Upper lobe of left lung (tissue), 6 donors: Measurements from ENCODE around the gene COG5. TPM values are rescaled to one million over a fixed set of nuclear protein-coding genes. Genes with fewer than 3 reads are reported as not detected.
"Not testable (repeated sequence)": the region's sequence is repeated elsewhere in the genome, so short reads cannot be mapped to it uniquely, and the experiment has no call there.

Source experiments
- ATAC-seq, 2 donors: fragments of 200-7000 bp; cut with Tn5 transposase; one replicate each; pipeline ENCODE4 v1.9.1; 2022; ENCODE audit warnings: mild to moderate bottlenecking in 2 of 2, moderate library complexity in 2 of 2; ENCODE audit not compliant: low FRiP score in 2 of 2
- DNase-seq, 2 donors: peaks; one replicate each; pipeline ENCODE4 v3.0.0-alpha.2; 2019 to 2020
- H3K27ac ChIP-seq, 4 donors: fragments of 200-600 bp; sonication (generic); one replicate each; pipeline ENCODE4 v1.5.1; 2016 to 2019
- H3K27me3 ChIP-seq, 4 donors: fragments of 200-600 bp; sonication (generic); one replicate each; pipeline ENCODE4 v1.5.1; 2017 to 2019
- H3K36me3 ChIP-seq, 4 donors: fragments of 200-600 bp; sonication (generic); one replicate each; pipeline ENCODE4 v1.5.1; 2016 to 2019
- H3K4me1 ChIP-seq, 4 donors: fragments of 200-600 bp; sonication (generic); one replicate each; pipeline ENCODE4 v1.5.1; 2018 to 2019
- H3K4me3 ChIP-seq, 4 donors: fragments of 200-600 bp; sonication (generic); one replicate each; pipeline ENCODE4 v1.5.1; 2017 to 2019; ENCODE audit warnings: mild to moderate bottlenecking in 2 of 4, moderate library complexity in 1 of 4
- H3K9me3 ChIP-seq, 4 donors: fragments of 200-600 bp; sonication (generic); one replicate each; pipeline ENCODE4 v1.5.1; 2018 to 2019
- CTCF ChIP-seq, 6 experiments: fragments of 450-650 bp in 4 of 6; fragments of 200-600 bp in 2 of 6; sonication (generic) in 2 of 6; IDR thresholded peaks; one replicate each; pipeline ENCODE4 v1.5.1; 2016 to 2019; ENCODE audit warnings: antibody characterized with exemption in 6 of 6
- EP300 ChIP-seq, 4 donors: sonication (generic); formaldehyde crosslinking; IDR thresholded peaks; one replicate each; pipeline ENCODE4 v1.5.1; 2017; ENCODE audit warnings: antibody characterized with exemption in 4 of 4, control low read depth in 2 of 4
- POLR2A ChIP-seq, 4 donors: fragments of 450-650 bp; IDR thresholded peaks; one replicate each; pipeline ENCODE4 v1.5.1; 2016 to 2017; ENCODE audit warnings: antibody characterized with exemption in 4 of 4, mild to moderate bottlenecking in 2 of 4
- POLR2AphosphoS5 ChIP-seq, 2 donors: sonication (generic); formaldehyde crosslinking; IDR thresholded peaks; one replicate each; pipeline ENCODE4 v1.5.1; 2017; ENCODE audit warnings: antibody characterized with exemption in 2 of 2
- WGBS, 2 donors: methylation state at CpG; one replicate each; pipeline ENCODE4 v1.1.5; 2017 to 2018; 5-methylcytosine and 5-hydroxymethylcytosine counted together
- total RNA-seq, 6 donors: library from RNA; depleted of rRNA in 4 of 6; stranded (reverse); fragments of >200 nt in 4 of 6; gene quantifications; one replicate each; pipeline versions ENCODE4 v1.1.0 to v1.2.1, GENCODE V29; 2016 to 2021
- donor health status: DM: no; HTN: no; CAD: no; lungs with moderate emphysema.
- donor health status: DM: no; HTN: yes; CAD: no; lungs with severe emphysema.

COG5 gene
- total RNA-seq, 6 donors from 2014 or later: 31.6 to 88.0 (median 50.5) TPM

DNA sequence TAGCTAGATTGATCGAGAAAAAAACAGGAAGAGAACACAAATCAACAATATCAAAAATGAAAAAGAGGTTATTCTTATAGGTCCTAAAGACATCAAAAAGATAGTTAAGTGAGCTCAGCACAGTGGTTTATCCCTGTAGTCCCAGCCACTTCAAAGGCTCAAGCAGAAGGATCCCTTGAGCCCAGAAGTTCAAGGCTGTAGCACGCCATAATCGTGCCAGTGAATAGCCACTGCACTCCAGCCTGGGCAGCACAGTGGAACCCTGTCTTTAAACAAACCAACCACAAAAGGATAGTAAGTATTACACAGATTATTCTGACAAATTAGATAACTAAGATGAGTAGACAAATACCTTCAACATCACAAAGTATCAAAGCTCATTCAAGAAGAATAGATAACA is 311.8 kb downstream of the COG5 start:
- no peak overlapping the region for H3K4me3 ChIP-seq
- H3K4me1 ChIP-seq: no peaks in the 10 kb centered on the region
- ATAC-seq: no peak
- no peaks in the 10 kb centered on the region for H3K27me3 ChIP-seq
- TF ChIP-seq CTCF (IDR thresholded peaks at IDR 0.05): no peak
- no peak for TF ChIP-seq POLR2A (IDR thresholded peaks at IDR 0.05)
- TF ChIP-seq EP300 (IDR thresholded peaks at IDR 0.05): no peak
- TF ChIP-seq POLR2AphosphoS5 (IDR thresholded peaks at IDR 0.05): no peak
- H3K27ac ChIP-seq: no peak overlapping the region
- no peaks in the 10 kb centered on the region for H3K9me3 ChIP-seq
- H3K36me3 ChIP-seq: peaks cover 0 to 11% (median 0%) of the 10 kb centered on the region in 4 donors
- 81 to 91% methylated on average over 3 of the region's 3 CpGs for WGBS, 2 donors
- DNase-seq: no peak

- Histone ChIP-seq H3K27ac (no peak overlapping the region), H3K27me3 (no peaks in the 10 kb centered on the region), H3K36me3 (peaks cover 0 to 17% (median 2%) of the 10 kb centered on the region in 4 donors), H3K4me1 (no peaks in the 10 kb centered on the region), H3K9me3 (peaks cover 0 to 7% (median 0%) of the 10 kb centered on the region in 4 donors), H3K4me3 (no peak overlapping the region)
- TF ChIP-seq POLR2A (IDR thresholded peaks at IDR 0.05) (no peak), CTCF (IDR thresholded peaks at IDR 0.05) (no peak), POLR2AphosphoS5 (IDR thresholded peaks at IDR 0.05) (no peak), EP300 (IDR thresholded peaks at IDR 0.05) (no peak)
- ATAC-seq (no peak), DNase-seq (no peak)
- WGBS, 2 donors: 86 to 96% methylated on average over 5 of the region's 5 CpGs
Measured at GRCh38 chr7:107248551-107249316, 315.0 kb downstream of the COG5 start.

GRCh38 chr7:107246836-107247235 is 316.9 kb downstream of the COG5 start:
- DNase-seq, H3K4me3 ChIP-seq, H3K27ac ChIP-seq, H3K9me3 ChIP-seq, H3K27me3 ChIP-seq, ATAC-seq, H3K4me1 ChIP-seq: not testable (repeated sequence)
- peaks cover 0 to 17% (median 2%) of the 10 kb centered on the region in 4 donors for H3K36me3 ChIP-seq
- 95 to 97% methylated on average over 3 of the region's 3 CpGs for WGBS, 2 donors

DNA sequence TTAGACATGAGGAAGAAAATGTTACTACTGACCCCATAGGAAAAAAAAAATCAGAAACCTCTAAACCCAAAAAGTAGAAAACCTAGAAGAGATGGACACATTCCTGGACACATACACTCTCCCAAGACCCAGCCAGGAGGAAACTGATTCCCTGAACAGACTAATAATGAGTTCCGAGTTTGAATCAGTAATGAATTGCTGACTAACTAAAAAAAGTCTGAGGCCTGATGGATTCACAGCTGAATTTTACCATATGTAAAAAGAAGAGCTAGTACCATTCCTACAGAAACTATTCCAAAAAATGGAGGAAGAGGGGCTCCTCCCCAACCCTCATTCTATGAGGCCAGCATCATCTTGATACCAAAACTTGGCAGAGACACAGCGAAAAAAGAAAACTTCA is 319.1 kb downstream of the COG5 start:
- no peaks in the 10 kb centered on the region for H3K4me1 ChIP-seq
- no peaks in the 10 kb centered on the region for H3K27me3 ChIP-seq
- TF ChIP-seq EP300 (IDR thresholded peaks at IDR 0.05) (no peak), POLR2AphosphoS5 (IDR thresholded peaks at IDR 0.05) (no peak), POLR2A (IDR thresholded peaks at IDR 0.05) (no peak), CTCF (IDR thresholded peaks at IDR 0.05) (no peak)
- no peak for DNase-seq
- no peak for ATAC-seq
- no peak overlapping the region for H3K4me3 ChIP-seq
- H3K27ac ChIP-seq: no peak overlapping the region
- 100% methylated on average over 2 of the region's 2 CpGs for WGBS, 2 donors
- H3K9me3 ChIP-seq: peaks cover 0 to 7% (median 0%) of the 10 kb centered on the region in 4 donors
- peaks cover 0 to 17% (median 2%) of the 10 kb centered on the region in 4 donors for H3K36me3 ChIP-seq

DNA sequence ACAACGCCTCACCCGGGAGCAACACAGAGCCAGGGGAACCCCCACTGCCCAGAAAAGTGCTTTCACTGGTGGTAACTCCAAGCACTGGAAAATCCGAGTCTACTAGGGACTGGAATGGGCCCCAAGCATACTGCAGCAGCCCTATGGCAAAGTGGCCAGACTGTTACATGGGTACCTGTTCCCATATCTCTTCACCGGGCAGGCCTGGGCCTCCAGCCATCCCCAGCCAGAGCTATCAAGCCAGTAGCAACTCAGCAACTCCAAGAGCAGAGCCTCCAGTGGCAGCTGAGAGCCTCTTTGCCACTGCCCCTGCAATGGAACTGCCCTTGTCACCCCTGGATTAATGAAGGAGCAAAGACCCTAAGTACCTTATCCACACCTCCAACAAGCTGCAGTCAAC is 321.5 kb downstream of the COG5 start:
- ATAC-seq (no peak), DNase-seq (no peak)
- 88 to 94% methylated on average over 2 to 4 of the region's 4 CpGs for WGBS, 2 donors
- H3K4me3 ChIP-seq: no peak overlapping the region
- no peak overlapping the region for H3K27ac ChIP-seq
- no peaks in the 10 kb centered on the region for H3K27me3 ChIP-seq
- peaks cover 0 to 7% (median 0%) of the 10 kb centered on the region in 4 donors for H3K9me3 ChIP-seq
- H3K36me3 ChIP-seq: peaks cover 0 to 8% (median 2%) of the 10 kb centered on the region in 4 donors
- TF ChIP-seq POLR2A (IDR thresholded peaks at IDR 0.05) (no peak), EP300 (IDR thresholded peaks at IDR 0.05) (no peak), CTCF (IDR thresholded peaks at IDR 0.05) (no peak), POLR2AphosphoS5 (IDR thresholded peaks at IDR 0.05) (no peak)
- H3K4me1 ChIP-seq: no peaks in the 10 kb centered on the region
